T-cell (primary cell): ENCODE data around the gene CREBBP. TPM values are rescaled to one million over a fixed set of nuclear protein-coding genes. Genes with fewer than 3 reads are reported as not detected.

Source experiments
- ATAC-seq, 4 experiments: fragments of 200-7000 bp in 3 of 4; fragments of 150-1000 bp in 1 of 4; cut with Tn5 transposase; replicated peaks in 1 of 4; 1 replicate in 3 of 4; 2 replicates in 1 of 4; pipeline ENCODE4 v1.10.0; 2021; ENCODE audit warnings: moderate library complexity in 3 of 4, mild to moderate bottlenecking in 2 of 4, moderate number of reproducible peaks in 1 of 4
- CTCF ChIA-PET, 2 donors: fragments of 300-600 bp; sonication (Branson Sonifier 250); formaldehyde crosslinking; loops; one replicate each; lab custom pipeline; 2022; ENCODE audit warnings: antibody characterized with exemption in 2 of 2; lab: Charles Lee
- POLR2A ChIA-PET, 2 donors: fragments of 300-600 bp; sonication (Branson Sonifier 250); formaldehyde crosslinking; loops; one replicate each; lab custom pipeline; 2022; ENCODE audit warnings: antibody characterized with exemption in 2 of 2; lab: Charles Lee
- DNase-seq, 35 experiments: peaks; one replicate each; pipeline versions ENCODE4 v3.0.0 to v3.0.0-alpha.2; 2013 to 2023
- H3K27ac ChIP-seq: one replicate; pipeline ENCODE4 v1.5.1; 2013; ENCODE audit warnings: low read length
- H3K27me3 ChIP-seq, 2 experiments: replicated peaks in 1 of 2; 1 replicate in 1 of 2; 2 replicates in 1 of 2; pipeline versions ENCODE4 v1.6.1 to v1.7.0; 2013; ENCODE audit warnings: low read length in 1 of 2, mixed read lengths in 1 of 2; ENCODE audit not compliant: control insufficient read depth in 2 of 2, insufficient read depth in 2 of 2; ENCODE audit errors: extremely low read depth in 1 of 2
- H3K36me3 ChIP-seq, 2 donors: 1 replicate in 1 of 2; 2 replicates in 1 of 2; pipeline versions ENCODE4 v1.6.1 to v1.7.0; 2013; ENCODE audit warnings: low read length in 1 of 2; ENCODE audit not compliant: control insufficient read depth in 2 of 2, insufficient read depth in 1 of 2; ENCODE audit errors: extremely low read depth in 1 of 2
- H3K4me1 ChIP-seq, 2 experiments: 1 replicate in 1 of 2; 2 replicates in 1 of 2; pipeline versions ENCODE4 v1.6.1 to v1.7.0; 2013; ENCODE audit warnings: low read length in 2 of 2, mixed read lengths in 1 of 2; ENCODE audit not compliant: insufficient read depth in 2 of 2, control insufficient read depth in 1 of 2; ENCODE audit errors: extremely low read depth in 1 of 2
- H3K4me3 ChIP-seq, 2 donors: 1 replicate in 1 of 2; 2 replicates in 1 of 2; pipeline versions ENCODE4 v1.5.1 to v1.7.0; 2013; ENCODE audit warnings: mild to moderate bottlenecking in 2 of 2, low read length in 1 of 2, moderate library complexity in 1 of 2; ENCODE audit not compliant: control insufficient read depth in 1 of 2; ENCODE audit errors: extremely low read depth in 1 of 2
- H3K9me3 ChIP-seq: 2 replicates; pipeline ENCODE4 v1.7.0; 2013
- H3K27ac Mint-ChIP-seq, 2 donors: one replicate each; pipeline ENCODE4 v1.8.0; 2020 to 2021; ENCODE audit warnings: mild to moderate bottlenecking in 2 of 2, mixed read lengths in 2 of 2
- H3K27me3 Mint-ChIP-seq, 2 donors: one replicate each; pipeline ENCODE4 v1.8.0; 2021 to 2022; ENCODE audit warnings: mixed read lengths in 2 of 2
- H3K36me3 Mint-ChIP-seq: one replicate; pipeline ENCODE4 v1.8.0; 2021; ENCODE audit warnings: mixed read lengths
- H3K4me1 Mint-ChIP-seq, 3 donors: one replicate each; pipeline ENCODE4 v1.8.0; 2020 to 2022; ENCODE audit warnings: mixed read lengths in 3 of 3, mild to moderate bottlenecking in 1 of 3
- H3K4me3 Mint-ChIP-seq, 3 donors: one replicate each; pipeline ENCODE4 v1.8.0; 2020 to 2022; ENCODE audit warnings: mild to moderate bottlenecking in 3 of 3, mixed read lengths in 3 of 3, moderate library complexity in 3 of 3
- H3K9me3 Mint-ChIP-seq, 3 donors: one replicate each; pipeline ENCODE4 v1.8.0; 2020 to 2022; ENCODE audit warnings: mixed read lengths in 3 of 3
- WGBS: methylation state at CpG from one replicate; pipeline ENCODE4 v1.1.5; 2013; ENCODE audit warnings: missing lambda C conversion rate; ENCODE audit not compliant: insufficient coverage; 5-methylcytosine and 5-hydroxymethylcytosine counted together
- total RNA-seq, 35 experiments: library from RNA in 6 of 35; stranded (reverse) in 6 of 35; fragments of 120-200 nt in 1 of 35; gene quantifications; one replicate each; pipeline versions ENCODE4 v1.2.1 to v1.2.4 and lab custom pipeline; 2013 to 2026

CREBBP gene
- total RNA-seq, 5 donors from 2014 or later (not counting 1 experiment from before 2014, with no cell fraction given), result 114 to 183 (median 127) TPM

DNA sequence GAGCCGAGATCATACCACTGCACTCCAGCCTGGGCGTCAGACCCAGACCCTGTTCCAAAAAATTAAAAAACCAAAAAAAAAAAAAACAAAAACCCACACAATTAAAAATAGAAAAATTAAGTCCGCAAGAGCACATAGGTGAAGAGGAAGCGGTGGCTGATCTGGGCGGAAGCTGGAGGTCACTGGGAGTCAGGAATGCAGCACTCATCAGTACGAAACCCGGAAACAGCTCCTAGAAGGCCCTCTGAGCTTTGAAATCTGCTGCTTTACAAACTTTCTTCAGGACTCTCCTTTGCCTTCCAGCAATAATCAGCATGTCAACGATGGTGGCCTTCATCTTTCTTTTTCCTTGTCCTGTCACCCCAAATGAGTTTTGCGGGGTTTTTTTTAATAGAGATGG lies 192.7 kb downstream of the CREBBP start:
- H3K27me3 Mint-ChIP-seq, result no peaks in the 10 kb centered on the region
- POLR2A ChIA-PET, result no interaction called here
- 100% methylated on average over 4 of the region's 9 CpGs for WGBS
- Histone ChIP-seq H3K27me3 (no peaks in the 10 kb centered on the region), H3K36me3 (peaks cover 5 to 28% of the 10 kb centered on the region in 2 donors), H3K27ac (no peak overlapping the region), H3K4me3 (no peak overlapping the region), H3K9me3 (no peaks in the 10 kb centered on the region), H3K4me1 (peaks cover 3 to 8% of the 10 kb centered on the region in 2 experiments)
- H3K4me1 Mint-ChIP-seq, result peaks cover 6 to 9% (median 7%) of the 10 kb centered on the region in 3 donors
- ATAC-seq (no peak), DNase-seq (no peak)
- H3K9me3 Mint-ChIP-seq, result no peaks in the 10 kb centered on the region
- CTCF ChIA-PET, result no interaction called here
- no peak overlapping the region for H3K27ac Mint-ChIP-seq
- peaks cover 29% of the 10 kb centered on the region for H3K36me3 Mint-ChIP-seq
- no peak overlapping the region for H3K4me3 Mint-ChIP-seq

GRCh38 chr16:3687021-3687420 lies 193.5 kb downstream of the CREBBP start:
- peaks cover 30% of the 10 kb centered on the region for H3K36me3 Mint-ChIP-seq
- no peak overlapping the region for H3K4me3 ChIP-seq

GRCh38 chr16:3681206-3681605 lies 199.3 kb downstream of the CREBBP start:
- CTCF ChIA-PET, result no interaction called here
- Histone ChIP-seq H3K4me3 (no peak overlapping the region), H3K9me3 (no peaks in the 10 kb centered on the region), H3K27ac (no peak overlapping the region), H3K36me3 (peaks cover 22 to 51% of the 10 kb centered on the region in 2 donors), H3K27me3 (no peaks in the 10 kb centered on the region), H3K4me1 (no peaks in the 10 kb centered on the region)
- no peak overlapping the region for H3K4me3 Mint-ChIP-seq
- H3K27ac Mint-ChIP-seq, result no peak overlapping the region
- no peak for DNase-seq
- 100% methylated on average over 1 of the region's 3 CpGs for WGBS
- peaks cover 42% of the 10 kb centered on the region for H3K36me3 Mint-ChIP-seq
- ATAC-seq, result no peak
- no peaks in the 10 kb centered on the region for H3K9me3 Mint-ChIP-seq
- H3K4me1 Mint-ChIP-seq, result no peaks in the 10 kb centered on the region
- POLR2A ChIA-PET, result no interaction called here
- no peaks in the 10 kb centered on the region for H3K27me3 Mint-ChIP-seq

More at GRCh38 chr16:3687021-3687420, 193.5 kb downstream of the CREBBP start:
- Histone ChIP-seq H3K36me3 (peaks cover 8 to 28% of the 10 kb centered on the region in 2 donors), H3K27ac (no peak overlapping the region), H3K9me3 (no peaks in the 10 kb centered on the region), H3K4me1 (peaks cover 3 to 8% of the 10 kb centered on the region in 2 experiments), H3K27me3 (no peaks in the 10 kb centered on the region)
- H3K27ac Mint-ChIP-seq, result no peak overlapping the region
- no peak overlapping the region for H3K4me3 Mint-ChIP-seq
- no peaks in the 10 kb centered on the region for H3K9me3 Mint-ChIP-seq
- H3K4me1 Mint-ChIP-seq, result peaks cover 6 to 9% (median 7%) of the 10 kb centered on the region in 3 donors
- no peaks in the 10 kb centered on the region for H3K27me3 Mint-ChIP-seq
- 93% methylated on average over 4 of the region's 7 CpGs for WGBS
- ChIA-PET CTCF (no interaction called here), POLR2A (no interaction called here)
- ATAC-seq, result no peak
- no peak for DNase-seq

GRCh38 chr16:3677994-3678393 lies 202.5 kb downstream of the CREBBP start:
- 100% methylated on average over 6 of the region's 11 CpGs for WGBS
- Histone ChIP-seq H3K27me3 (no peaks in the 10 kb centered on the region), H3K27ac (no peak overlapping the region), H3K9me3 (no peaks in the 10 kb centered on the region), H3K4me3 (no peak overlapping the region), H3K4me1 (no peaks in the 10 kb centered on the region), H3K36me3 (peaks cover 43 to 63% of the 10 kb centered on the region in 2 donors)
- H3K4me3 Mint-ChIP-seq, result no peak overlapping the region
- DNase-seq, result no peak
- H3K27ac Mint-ChIP-seq, result no peak overlapping the region
- H3K9me3 Mint-ChIP-seq, result no peaks in the 10 kb centered on the region
- POLR2A ChIA-PET, result no interaction called here
- no peak for ATAC-seq
- peaks cover 49% of the 10 kb centered on the region for H3K36me3 Mint-ChIP-seq
- CTCF ChIA-PET, result no interaction called here
- H3K4me1 Mint-ChIP-seq, result no peaks in the 10 kb centered on the region
- H3K27me3 Mint-ChIP-seq, result no peaks in the 10 kb centered on the region

DNA sequence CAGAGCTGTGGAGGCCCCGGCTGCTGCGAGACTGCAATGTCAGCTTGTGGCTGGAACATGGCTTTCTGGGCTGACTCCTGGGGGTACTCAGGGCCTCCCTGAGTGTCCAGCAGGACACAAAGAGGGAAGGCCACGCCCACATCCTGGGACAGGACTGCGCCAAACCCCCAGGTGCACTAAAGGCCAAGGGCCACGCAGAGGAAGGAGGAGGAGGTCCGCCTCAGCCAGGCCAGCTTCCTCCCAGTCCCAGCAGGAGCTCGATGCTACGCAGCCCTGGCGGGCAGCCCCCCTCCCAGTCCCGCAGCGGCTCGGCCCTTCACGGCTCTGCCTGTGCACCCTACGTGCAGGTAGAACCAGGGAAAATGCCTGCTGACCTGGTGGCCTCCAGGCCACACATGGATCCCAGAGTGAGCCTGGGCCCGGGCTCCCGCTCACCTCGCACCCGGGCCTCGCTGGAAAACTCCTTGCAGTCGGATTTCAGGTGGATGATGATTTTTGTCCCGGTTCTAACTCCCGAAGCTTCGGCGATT lies 204.8 kb downstream of the CREBBP start:
- peaks cover 43% of the 10 kb centered on the region for H3K36me3 Mint-ChIP-seq
- no peak overlapping the region for H3K27ac Mint-ChIP-seq
- no peak overlapping the region for H3K4me3 Mint-ChIP-seq
- CTCF ChIA-PET, result no interaction called here
- Histone ChIP-seq H3K9me3 (no peaks in the 10 kb centered on the region), H3K36me3 (peaks cover 43 to 69% of the 10 kb centered on the region in 2 donors), H3K27me3 (no peaks in the 10 kb centered on the region), H3K27ac (no peak overlapping the region), H3K4me3 (no peak overlapping the region), H3K4me1 (peaks cover 0 to 2% of the 10 kb centered on the region in 2 experiments)
- no peaks in the 10 kb centered on the region for H3K9me3 Mint-ChIP-seq
- ATAC-seq (no peak), DNase-seq (no peak)
- H3K4me1 Mint-ChIP-seq, result peaks cover 0 to 5% (median 4%) of the 10 kb centered on the region in 3 donors
- WGBS, result 97% methylated on average over 18 of the region's 24 CpGs
- POLR2A ChIA-PET, result no interaction called here
- no peaks in the 10 kb centered on the region for H3K27me3 Mint-ChIP-seq

Other genes starting within 250 kb of the CREBBP start
- 10 to 100 TPM; 22.6 to 54.4 (median 52.7) TPM for gene DNASE1, start 226.0 kb downstream of the CREBBP start, total RNA-seq
- gene TRAP1, start 163.2 kb downstream of the CREBBP start, total RNA-seq, result 100 to 1,000 TPM in 4 of 5 donors, 10 to 100 TPM in 1; 87.5 to 172 (median 122) TPM
- gene ADCY9, start 235.7 kb upstream of the CREBBP start, total RNA-seq, result 10 to 100 TPM in 4 of 5 donors, 1 to 10 TPM in 1; 7.9 to 15.7 (median 11.6) TPM